NOMO-1 treated with dmso at 0.1 percent for 144 hours (cell line): ENCODE results near the gene OCIAD1.
A peak's percentile ranks its signal among the peaks of the same experiment; 100 is the strongest.
"Not testable (repeated sequence)": the region's sequence is repeated elsewhere in the genome, so short reads cannot be mapped to it uniquely, and the experiment has no call there.

Experiments
- DNase-seq: peaks from one replicate; lab custom pipeline; 2025; ENCODE audit not compliant: unreplicated experiment; lab: John Stamatoyannopoulos, UW

OCIAD1 gene

GRCh38 chr4:48830706-48831531 lies at the start of gene OCIAD1:
Gene OCIAD1, plus strand, starts transcription at chr4:48831088. Its CDS starts 1,537 bp downstream, at chr4:48832625.
- peak; percentile 98 for DNase-seq

- DNase-seq, result no peak
Observed at GRCh38 chr4:48781968-48782367, 48.9 kb upstream of the OCIAD1 start.

- DNase-seq, result no peak
Observed at GRCh38 chr4:48785302-48785701, 45.6 kb upstream of the OCIAD1 start.

GRCh38 chr4:48786549-48786948 lies 44.3 kb upstream of the OCIAD1 start:
- DNase-seq, result no peak

GRCh38 chr4:48787056-48787455 lies 43.8 kb upstream of the OCIAD1 start:
- DNase-seq, result no peak

- no peak for DNase-seq
Observed at GRCh38 chr4:48790561-48790960, 40.3 kb upstream of the OCIAD1 start.

- DNase-seq, result no peak
Observed at GRCh38 chr4:48791313-48791712, 39.6 kb upstream of the OCIAD1 start.

GRCh38 chr4:48792348-48793006 lies 38.4 kb upstream of the OCIAD1 start:
- no peak for DNase-seq

GRCh38 chr4:48795108-48795507 lies 35.8 kb upstream of the OCIAD1 start:
- no peak for DNase-seq

- DNase-seq, result no peak
Observed at GRCh38 chr4:48796191-48796926, 34.5 kb upstream of the OCIAD1 start.

GRCh38 chr4:48796927-48797679 lies 33.8 kb upstream of the OCIAD1 start:
- DNase-seq, result no peak

- no peak for DNase-seq
Observed at GRCh38 chr4:48798117-48798516, 32.8 kb upstream of the OCIAD1 start.

- no peak for DNase-seq
Observed at GRCh38 chr4:48799157-48799556, 31.7 kb upstream of the OCIAD1 start.

- DNase-seq, result not testable (repeated sequence)
Observed at GRCh38 chr4:48800155-48800554, 30.7 kb upstream of the OCIAD1 start.

- DNase-seq, result no peak
Observed at GRCh38 chr4:48801016-48801715, 29.7 kb upstream of the OCIAD1 start.

- no peak for DNase-seq
Observed at GRCh38 chr4:48804584-48805301, 26.1 kb upstream of the OCIAD1 start.

- no peak for DNase-seq
Observed at GRCh38 chr4:48812866-48813265, 18.0 kb upstream of the OCIAD1 start.

GRCh38 chr4:48813964-48814363 lies 16.9 kb upstream of the OCIAD1 start:
- no peak for DNase-seq

- DNase-seq, result no peak
Observed at GRCh38 chr4:48815483-48815882, 15.4 kb upstream of the OCIAD1 start.

- DNase-seq, result not testable (repeated sequence)
Observed at GRCh38 chr4:48816297-48816696, 14.6 kb upstream of the OCIAD1 start.
